Mucosa of rectum (tissue), 2 donors: ENCODE results near the gene DNAJB8.

Source experiments
- H3K27ac ChIP-seq, 2 donors: one replicate each; pipeline ENCODE4 v1.7.0; 2013; ENCODE audit warnings: inconsistent platforms in 2 of 2, low read depth in 2 of 2, low read length in 2 of 2
- H3K27me3 ChIP-seq, 2 donors: one replicate each; pipeline ENCODE4 v1.7.0; 2013; ENCODE audit warnings: low read length in 2 of 2; ENCODE audit not compliant: control insufficient read depth in 2 of 2, insufficient read depth in 2 of 2
- H3K36me3 ChIP-seq, 2 donors: one replicate each; pipeline ENCODE4 v1.7.0; 2013; ENCODE audit warnings: low read length in 2 of 2; ENCODE audit not compliant: control insufficient read depth in 2 of 2, insufficient read depth in 2 of 2
- H3K4me1 ChIP-seq, 2 donors: one replicate each; pipeline ENCODE4 v1.7.0; 2013; ENCODE audit warnings: low read length in 2 of 2, mild to moderate bottlenecking in 1 of 2; ENCODE audit not compliant: control insufficient read depth in 2 of 2, insufficient read depth in 2 of 2
- H3K4me3 ChIP-seq, 2 donors: one replicate each; pipeline ENCODE4 v1.7.0; 2013; ENCODE audit warnings: low read length in 2 of 2
- H3K9ac ChIP-seq, 2 donors: one replicate each; pipeline ENCODE4 v1.7.0; 2013; ENCODE audit warnings: low read length in 2 of 2, low read depth in 1 of 2, mild to moderate bottlenecking in 1 of 2
- H3K9me3 ChIP-seq, 2 donors: one replicate each; pipeline ENCODE4 v1.7.0; 2013; ENCODE audit warnings: low read length in 2 of 2; ENCODE audit not compliant: control insufficient read depth in 2 of 2
- donor health status: healthy.
- donor health status: Normal muscosa, but diverticular disease.

DNAJB8 gene

DNA sequence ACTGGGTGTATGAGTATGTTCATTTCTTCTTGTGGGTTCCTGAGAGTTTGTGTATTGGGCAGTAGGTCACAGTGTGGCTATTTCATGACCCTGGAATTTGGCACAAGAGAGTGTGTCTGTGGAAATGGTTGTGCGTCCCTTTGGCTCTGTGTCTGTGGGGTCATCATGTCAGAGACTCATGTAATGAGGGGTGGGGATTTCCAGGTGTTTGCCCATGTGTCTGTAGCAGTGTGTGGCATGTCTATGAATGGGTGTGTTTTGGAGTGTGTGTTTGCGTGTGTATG lies 27.6 kb upstream of the DNAJB8 start:
- no peak overlapping the region for H3K4me3 ChIP-seq
- H3K4me1 ChIP-seq, result peaks cover 9 to 12% of the 10 kb centered on the region in 2 donors
- no peak overlapping the region for H3K9ac ChIP-seq
- peaks cover 75 to 81% of the 10 kb centered on the region in 2 donors for H3K27me3 ChIP-seq
- H3K36me3 ChIP-seq, result no peaks in the 10 kb centered on the region
- H3K27ac ChIP-seq, result no peak overlapping the region
- H3K9me3 ChIP-seq, result no peaks in the 10 kb centered on the region

DNA sequence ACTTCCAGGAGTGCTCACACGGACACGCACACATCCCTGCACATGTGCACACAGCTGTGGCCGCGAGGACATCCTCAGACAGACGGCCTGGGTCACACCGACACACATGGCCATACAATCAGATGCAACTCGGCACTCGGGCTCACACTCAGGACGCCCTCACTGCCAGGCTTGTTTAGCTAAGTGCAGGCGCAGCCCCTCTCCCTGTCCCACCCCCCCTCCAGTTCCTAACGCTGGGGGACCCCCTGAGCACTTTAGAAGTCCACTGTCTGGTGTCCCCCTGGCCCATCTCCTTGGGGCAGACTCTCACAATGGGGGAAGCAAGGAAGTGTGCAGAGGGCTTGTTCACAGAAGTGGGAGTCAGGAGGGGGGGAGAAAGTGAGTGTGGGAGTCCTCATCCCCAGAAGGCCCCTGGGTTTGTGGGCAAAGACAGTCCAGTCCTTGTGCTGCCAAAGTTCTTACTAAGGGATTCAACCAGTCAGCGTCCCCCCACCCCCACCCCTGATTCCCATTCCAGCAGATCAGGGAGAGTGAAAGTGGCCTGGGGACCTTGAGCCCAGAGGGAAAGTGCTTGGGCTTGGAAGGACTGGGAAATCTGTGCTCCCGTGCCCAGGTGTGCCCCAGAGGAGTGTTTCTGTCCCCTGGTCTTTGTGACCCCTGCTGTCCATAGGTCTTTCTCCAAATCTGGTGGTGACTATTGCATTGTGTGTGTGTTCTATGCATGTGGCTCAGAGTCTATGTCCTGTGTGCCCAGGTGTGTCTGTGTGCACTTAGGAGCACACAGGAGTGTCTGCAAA lies 27.1 kb upstream of the DNAJB8 start:
- H3K4me1 ChIP-seq, result peaks cover 9 to 13% of the 10 kb centered on the region in 2 donors
- H3K27me3 ChIP-seq, result peaks cover 71 to 77% of the 10 kb centered on the region in 2 donors
- H3K36me3 ChIP-seq, result no peaks in the 10 kb centered on the region
- no peaks in the 10 kb centered on the region for H3K9me3 ChIP-seq
- no peak overlapping the region for H3K27ac ChIP-seq
- no peak overlapping the region for H3K4me3 ChIP-seq
- H3K9ac ChIP-seq, result no peak overlapping the region

GRCh38 chr3:128492671-128493569 lies 26.2 kb upstream of the DNAJB8 start, which contains the start of gene GATA2:
TSS of gene GATA2 (minus strand) at chr3:128493201. CDS start at chr3:128487031, 6,170 bp downstream.
- Histone ChIP-seq H3K36me3 (no peaks in the 10 kb centered on the region), H3K9ac (no peak within 1 kb of the TSS), H3K4me3 (no peak within 1 kb of the TSS), H3K4me1 (peaks cover 17 to 18% of the 10 kb centered on the region in 2 donors), H3K27ac (no peak within 1 kb of the TSS), H3K9me3 (no peaks in the 10 kb centered on the region), H3K27me3 (peaks cover 71 to 78% of the 10 kb centered on the region in 2 donors)

DNA sequence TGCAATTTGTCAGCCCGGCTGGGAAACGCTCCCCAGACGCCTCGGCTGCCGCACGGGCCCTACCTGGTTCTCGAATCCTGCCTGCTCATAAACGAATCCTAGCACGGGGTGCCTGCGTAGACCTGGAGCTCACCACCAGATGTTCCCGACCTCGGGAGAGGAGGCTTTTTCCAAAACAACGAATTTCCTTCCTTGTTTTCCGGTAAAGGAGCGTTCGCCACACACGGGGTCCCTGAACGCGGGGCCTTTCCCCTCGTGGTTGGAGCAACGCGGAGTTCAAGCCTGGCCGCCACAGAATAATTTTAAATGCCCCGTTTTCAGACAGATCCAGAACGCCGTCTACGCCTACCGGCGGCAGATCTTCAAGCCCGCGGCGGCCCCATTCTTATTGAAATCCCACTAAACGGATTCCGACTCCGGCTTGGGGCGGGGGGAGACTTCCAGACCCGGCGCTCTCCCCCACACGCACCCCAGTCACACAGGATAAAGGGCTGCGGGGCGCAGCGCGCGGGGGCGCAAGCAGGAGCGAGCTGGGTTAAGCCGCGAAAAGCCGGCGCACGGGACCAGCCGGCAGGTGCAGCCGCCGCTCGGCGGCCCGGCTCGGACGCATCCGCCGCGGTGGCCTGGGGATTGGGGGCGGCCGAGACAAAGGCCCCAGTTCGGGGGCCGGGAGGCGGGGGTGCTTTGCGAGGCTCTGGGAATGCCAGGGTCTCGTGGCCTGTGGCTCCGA lies 25.4 kb upstream of the DNAJB8 start:
- peaks cover 14 to 18% of the 10 kb centered on the region in 2 donors for H3K4me1 ChIP-seq
- H3K4me3 ChIP-seq, result no peak overlapping the region
- no peaks in the 10 kb centered on the region for H3K36me3 ChIP-seq
- H3K27me3 ChIP-seq, result peaks cover 71 to 77% of the 10 kb centered on the region in 2 donors
- no peaks in the 10 kb centered on the region for H3K9me3 ChIP-seq
- H3K9ac ChIP-seq, result no peak overlapping the region
- H3K27ac ChIP-seq, result no peak overlapping the region

DNA sequence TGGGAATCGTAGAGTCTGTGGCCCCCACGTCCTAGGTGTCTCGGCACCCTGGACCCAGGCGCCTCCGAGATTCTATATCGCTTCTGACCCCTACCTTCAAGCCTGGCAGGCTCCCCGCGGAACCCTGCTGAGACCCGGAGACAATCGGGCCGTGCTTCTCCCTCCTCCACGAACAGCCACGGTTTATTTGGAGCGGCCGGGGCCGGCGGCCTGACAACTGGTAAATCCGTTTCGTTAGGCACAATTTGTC lies 24.9 kb upstream of the DNAJB8 start:
- H3K27ac ChIP-seq, result no peak overlapping the region
- H3K27me3 ChIP-seq, result peaks cover 71 to 77% of the 10 kb centered on the region in 2 donors
- H3K9ac ChIP-seq, result no peak overlapping the region
- peaks cover 14 to 19% of the 10 kb centered on the region in 2 donors for H3K4me1 ChIP-seq
- H3K4me3 ChIP-seq, result no peak overlapping the region
- H3K36me3 ChIP-seq, result no peaks in the 10 kb centered on the region
- no peaks in the 10 kb centered on the region for H3K9me3 ChIP-seq

GRCh38 chr3:128490915-128491690 lies 24.4 kb upstream of the DNAJB8 start:
- Histone ChIP-seq H3K27me3 (peaks cover 74 to 80% of the 10 kb centered on the region in 2 donors), H3K4me1 (peaks cover 14 to 21% of the 10 kb centered on the region in 2 donors), H3K9ac (no peak overlapping the region), H3K36me3 (no peaks in the 10 kb centered on the region), H3K27ac (no peak overlapping the region), H3K9me3 (no peaks in the 10 kb centered on the region), H3K4me3 (peak overlapping the region in 1 of 2 donors; percentile 9)

DNA sequence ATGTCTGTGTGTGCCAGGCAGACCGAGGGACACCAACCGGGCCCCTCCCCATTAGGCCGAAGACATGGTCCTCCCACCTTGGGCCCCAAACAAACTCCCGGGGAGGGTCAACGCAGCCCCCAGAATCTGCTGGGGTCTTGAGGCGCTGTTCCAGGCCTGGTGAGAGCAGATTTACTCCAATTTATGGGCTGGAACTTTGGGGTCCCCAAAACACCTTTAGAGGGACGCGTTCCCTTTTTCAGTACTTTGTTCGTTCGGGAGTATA lies 23.9 kb upstream of the DNAJB8 start:
- Histone ChIP-seq H3K9me3 (no peaks in the 10 kb centered on the region), H3K9ac (no peak overlapping the region), H3K4me3 (peak overlapping the region in 1 of 2 donors; percentile 7), H3K36me3 (no peaks in the 10 kb centered on the region), H3K27me3 (peaks cover 77 to 80% of the 10 kb centered on the region in 2 donors), H3K27ac (no peak overlapping the region), H3K4me1 (peaks cover 14 to 21% of the 10 kb centered on the region in 2 donors)

- H3K9me3 ChIP-seq, result no peaks in the 10 kb centered on the region
- H3K36me3 ChIP-seq, result no peaks in the 10 kb centered on the region
- H3K27ac ChIP-seq, result peak overlapping the region; percentile 18 to 32
- peak overlapping the region in 1 of 2 donors; percentile 62 for H3K9ac ChIP-seq
- H3K4me3 ChIP-seq, result peak overlapping the region; percentile 60 to 61
- peaks cover 14 to 21% of the 10 kb centered on the region in 2 donors for H3K4me1 ChIP-seq
- H3K27me3 ChIP-seq, result peaks cover 77 to 80% of the 10 kb centered on the region in 2 donors
Observed at GRCh38 chr3:128489927-128490649, 23.4 kb upstream of the DNAJB8 start.

DNA sequence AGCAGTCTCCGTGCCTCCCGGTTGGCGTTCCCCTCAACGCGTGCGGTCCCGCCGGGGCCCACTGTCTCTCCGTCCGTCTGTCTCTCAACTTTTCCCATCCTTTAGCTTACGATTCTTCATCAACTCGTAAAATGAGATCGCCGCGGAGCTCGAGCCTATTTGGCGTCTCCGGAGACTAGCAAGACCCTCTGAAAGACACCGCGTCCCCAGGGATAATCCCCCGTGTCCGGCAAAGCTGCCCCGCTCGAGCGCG lies 22.9 kb upstream of the DNAJB8 start:
- Histone ChIP-seq H3K9ac (peak overlapping the region in 1 of 2 donors; percentile 62), H3K27me3 (peaks cover 76 to 81% of the 10 kb centered on the region in 2 donors), H3K4me1 (peaks cover 14 to 21% of the 10 kb centered on the region in 2 donors), H3K9me3 (no peaks in the 10 kb centered on the region), H3K27ac (peak overlapping the region; percentile 18 to 32), H3K36me3 (no peaks in the 10 kb centered on the region), H3K4me3 (peak overlapping the region; percentile 60 to 61)
